Fibroblast of lung (primary cell): Measurements from ENCODE around the gene PIK3C2B.

Experiments
- CTCF ChIP-seq, 2 donors: IDR thresholded peaks in 1 of 2; conservative IDR thresholded peaks in 1 of 2; 1 replicate in 1 of 2; 2 replicates in 1 of 2; pipeline ENCODE4 v1.5.1; 2011 to 2012; ENCODE audit warnings: low read length in 2 of 2, control low read depth in 1 of 2, inconsistent platforms in 1 of 2, low read depth in 1 of 2, mild to moderate bottlenecking in 1 of 2
- EZH2 ChIP-seq: IDR thresholded peaks from 2 replicates; pipeline ENCODE4 v1.5.1; 2012; ENCODE audit warnings: low read length, control low read depth, mild to moderate bottlenecking; ENCODE audit errors: missing control alignments

GRCh38 chr1:204507317-204508105 lies 12.9 kb upstream of the PIK3C2B start:
- TF ChIP-seq CTCF (conservative IDR thresholded peaks at IDR 0.05 in 1 of 2, IDR thresholded peaks at IDR 0.05 in 1 of 2; ENCODE audit: low read depth in 1 of 2, low read length in 2 of 2) (no peak), EZH2 (no peak)
